HL-60 (cell line): ENCODE results near the gene VAV2.

ENCODE experiments used
- CTCF ChIP-seq: IDR thresholded peaks from one replicate; pipeline ENCODE4 v1.5.1; 2011; ENCODE audit warnings: low read length, control low read depth, inconsistent platforms; ENCODE audit not compliant: insufficient read depth
- POLR2AphosphoS5 ChIP-seq: IDR thresholded peaks from 2 replicates; pipeline ENCODE4 v1.6.1; 2012; ENCODE audit warnings: low read depth
- REST ChIP-seq: IDR thresholded peaks from 2 replicates; pipeline ENCODE4 v1.6.1; 2012; ENCODE audit warnings: low read depth; ENCODE audit not compliant: insufficient replicate concordance
- SPI1 ChIP-seq: IDR thresholded peaks from 2 replicates; pipeline ENCODE4 v1.6.1; 2012; ENCODE audit warnings: low read depth, mild to moderate bottlenecking, borderline replicate concordance

- TF ChIP-seq CTCF: no peak
- no peak for TF ChIP-seq POLR2AphosphoS5
- no peak for TF ChIP-seq REST
- TF ChIP-seq SPI1: no peak
Observed at GRCh38 chr9:133826289-133827085, 165.6 kb downstream of the VAV2 start.
